ENCODE data around the gene C11orf97. TPM values are rescaled to one million over a fixed set of nuclear protein-coding genes. Genes with fewer than 3 reads are reported as not detected.

The C11orf97 gene
- total and polyA plus RNA-seq, 12 donors: 0.17 TPM; not detected in 11

DNA sequence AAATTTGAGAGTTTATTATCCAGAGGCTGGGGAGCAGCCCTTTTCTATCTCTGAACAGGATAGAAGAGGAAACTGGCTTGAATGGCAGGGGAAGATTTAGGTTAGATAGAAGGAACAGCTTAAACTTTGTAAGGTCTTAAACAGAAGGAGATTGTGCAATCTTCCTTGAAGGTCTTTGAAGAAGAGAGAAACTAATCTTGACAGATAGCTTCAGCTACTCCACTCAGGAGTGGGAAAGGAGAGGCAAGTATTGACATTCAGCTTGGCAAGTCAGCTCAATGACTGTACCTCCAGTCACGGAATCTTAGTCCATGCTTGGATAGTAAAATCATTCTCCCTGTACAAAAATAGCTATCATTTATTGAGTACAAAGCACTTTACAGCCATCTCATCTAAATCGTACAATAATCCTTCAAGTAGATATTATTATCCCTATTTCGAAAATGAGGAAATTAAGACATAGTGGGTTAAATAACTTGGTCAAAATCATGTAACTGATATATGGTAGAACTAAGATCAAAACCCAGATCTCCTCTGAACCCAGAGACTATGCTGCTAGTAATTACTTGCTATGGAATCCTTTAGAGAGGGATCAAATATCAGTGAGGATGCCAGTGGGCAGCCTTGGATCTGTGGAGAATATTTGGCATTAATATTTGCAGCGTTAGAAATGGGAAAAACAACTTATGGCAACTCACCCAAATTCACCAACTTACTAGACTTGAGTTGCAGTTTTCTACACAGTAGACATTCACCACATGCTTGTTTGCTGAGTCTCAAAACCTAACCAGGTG lies 14.6 kb downstream of the C11orf97 start:
- no peaks in the 10 kb centered on the region for H3K9me3 ChIP-seq (replicated peaks in 1 of 3)
- no peaks in the 10 kb centered on the region for H3K4me1 ChIP-seq (replicated peaks in 1 of 2)
- H3K4me3 ChIP-seq: no peak overlapping the region
- H3K27ac ChIP-seq: no peak overlapping the region
- DNase-seq: no peak
- H3K36me3 ChIP-seq (replicated peaks in 1 of 2): no peaks in the 10 kb centered on the region
- no peaks in the 10 kb centered on the region for H3K27me3 ChIP-seq
- 60 to 82% (median 63%) methylated on average over 4 of the region's 4 CpGs for WGBS, 4 donors
- no peak for TF ChIP-seq POLR2A (IDR thresholded peaks at IDR 0.05)
- TF ChIP-seq, protein P1, sequence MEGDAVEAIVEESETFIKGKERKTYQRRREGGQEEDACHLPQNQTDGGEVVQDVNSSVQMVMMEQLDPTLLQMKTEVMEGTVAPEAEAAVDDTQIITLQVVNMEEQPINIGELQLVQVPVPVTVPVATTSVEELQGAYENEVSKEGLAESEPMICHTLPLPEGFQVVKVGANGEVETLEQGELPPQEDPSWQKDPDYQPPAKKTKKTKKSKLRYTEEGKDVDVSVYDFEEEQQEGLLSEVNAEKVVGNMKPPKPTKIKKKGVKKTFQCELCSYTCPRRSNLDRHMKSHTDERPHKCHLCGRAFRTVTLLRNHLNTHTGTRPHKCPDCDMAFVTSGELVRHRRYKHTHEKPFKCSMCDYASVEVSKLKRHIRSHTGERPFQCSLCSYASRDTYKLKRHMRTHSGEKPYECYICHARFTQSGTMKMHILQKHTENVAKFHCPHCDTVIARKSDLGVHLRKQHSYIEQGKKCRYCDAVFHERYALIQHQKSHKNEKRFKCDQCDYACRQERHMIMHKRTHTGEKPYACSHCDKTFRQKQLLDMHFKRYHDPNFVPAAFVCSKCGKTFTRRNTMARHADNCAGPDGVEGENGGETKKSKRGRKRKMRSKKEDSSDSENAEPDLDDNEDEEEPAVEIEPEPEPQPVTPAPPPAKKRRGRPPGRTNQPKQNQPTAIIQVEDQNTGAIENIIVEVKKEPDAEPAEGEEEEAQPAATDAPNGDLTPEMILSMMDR (IDR thresholded peaks at IDR 0.05): no peak
- intact Hi-C loops (cut with DNase I): loop anchor here (10.0 kb wide), 2 partner anchors 68 to 368 kb away; no protein-coding TSS in a partner anchor

DNA sequence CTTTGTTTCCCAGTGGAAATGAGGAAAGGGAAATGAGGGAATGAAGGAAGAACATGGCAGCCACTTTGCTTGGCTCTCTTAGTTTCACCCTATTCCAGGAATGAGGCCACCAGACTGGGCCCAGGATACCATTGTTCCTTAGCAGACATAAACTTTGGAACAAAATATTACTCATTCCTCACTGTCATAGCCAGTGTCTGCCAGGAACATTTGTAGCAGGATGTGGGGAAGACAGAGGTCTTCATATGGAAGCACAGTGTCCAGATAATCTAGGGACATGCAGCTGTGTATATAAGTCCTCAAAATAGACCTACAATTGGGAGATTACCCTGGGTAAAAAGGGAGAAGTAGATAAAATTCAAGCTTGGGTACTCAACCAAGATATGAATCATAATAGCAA lies 16.3 kb downstream of the C11orf97 start:
- no peak overlapping the region for H3K4me3 ChIP-seq
- H3K36me3 ChIP-seq (replicated peaks in 1 of 2): no peaks in the 10 kb centered on the region
- H3K27ac ChIP-seq: no peak overlapping the region
- TF ChIP-seq POLR2A (IDR thresholded peaks at IDR 0.05): no peak
- TF ChIP-seq, protein P1 (IDR thresholded peaks at IDR 0.05): no peak
- no peak for DNase-seq
- no peaks in the 10 kb centered on the region for H3K27me3 ChIP-seq
- no peaks in the 10 kb centered on the region for H3K9me3 ChIP-seq (replicated peaks in 1 of 3)
- intact Hi-C loops (cut with DNase I): loop anchor here (10.0 kb wide), 2 partner anchors 66 to 366 kb away; no protein-coding TSS in a partner anchor
- no peaks in the 10 kb centered on the region for H3K4me1 ChIP-seq (replicated peaks in 1 of 2)

DNA sequence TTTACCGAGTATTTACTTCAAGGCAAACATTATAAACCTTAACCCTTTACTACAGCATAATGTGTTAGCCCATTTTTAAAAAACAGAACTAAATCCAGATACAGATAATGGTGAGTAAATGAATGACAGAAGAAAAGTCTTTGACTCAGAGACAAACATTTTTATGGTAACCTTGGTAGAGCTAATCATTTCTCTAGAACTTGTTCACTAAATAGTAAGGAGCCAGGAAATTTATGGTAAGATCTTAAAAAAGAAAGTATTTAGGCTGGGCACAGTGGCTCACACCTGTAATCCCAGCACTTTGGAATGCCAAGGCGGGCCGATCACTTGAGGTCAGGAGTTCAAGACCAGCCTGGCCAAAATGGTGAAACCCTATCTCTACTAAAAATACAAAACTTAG lies 19.9 kb downstream of the C11orf97 start:
- Histone ChIP-seq H3K9me3 (replicated peaks in 1 of 3) (no peaks in the 10 kb centered on the region), H3K36me3 (replicated peaks in 1 of 2) (no peaks in the 10 kb centered on the region), H3K4me1 (replicated peaks in 1 of 2) (no peaks in the 10 kb centered on the region), H3K27me3 (no peaks in the 10 kb centered on the region), H3K27ac (no peak overlapping the region), H3K4me3 (no peak overlapping the region)
- intact Hi-C loops (cut with DNase I): no loop called here
- no peak for DNase-seq
- 83 to 94% (median 88%) methylated on average over 3 of the region's 3 CpGs for WGBS, 4 donors
- no peak for TF ChIP-seq POLR2A (IDR thresholded peaks at IDR 0.05)
- TF ChIP-seq, protein P1 (IDR thresholded peaks at IDR 0.05): no peak

DNA sequence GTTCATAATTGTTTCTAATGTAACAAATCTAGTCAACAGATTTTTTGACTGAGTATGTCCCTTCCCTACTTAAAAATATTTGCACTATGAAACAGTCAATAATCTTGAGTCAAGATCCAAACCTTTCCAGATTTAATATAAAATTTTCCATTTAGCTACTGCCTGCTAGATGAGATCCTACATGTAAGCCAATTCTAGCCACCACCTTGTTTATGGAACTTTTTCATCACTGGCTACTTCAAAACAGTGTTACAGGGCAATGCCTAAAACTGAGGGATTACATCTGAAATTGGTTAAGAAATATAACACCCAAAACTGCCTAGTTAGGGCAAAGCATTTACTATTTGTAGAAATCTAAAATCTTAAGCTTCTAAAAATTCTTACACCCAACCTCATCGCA lies 20.9 kb downstream of the C11orf97 start:
- H3K9me3 ChIP-seq (replicated peaks in 1 of 3): no peaks in the 10 kb centered on the region
- DNase-seq: no peak
- H3K27ac ChIP-seq: no peak overlapping the region
- H3K4me3 ChIP-seq: no peak overlapping the region
- WGBS, 4 donors: 92 to 100% (median 95%) methylated on average over 1 of the region's 1 CpG
- H3K4me1 ChIP-seq (replicated peaks in 1 of 2): no peaks in the 10 kb centered on the region
- intact Hi-C loops (cut with DNase I): no loop called here
- TF ChIP-seq, protein P1 (IDR thresholded peaks at IDR 0.05): no peak
- TF ChIP-seq POLR2A (IDR thresholded peaks at IDR 0.05): no peak
- no peaks in the 10 kb centered on the region for H3K36me3 ChIP-seq (replicated peaks in 1 of 2)
- H3K27me3 ChIP-seq: no peaks in the 10 kb centered on the region
